ENCODE measurements around the gene PRTG. TPM values are rescaled to one million over a fixed set of nuclear protein-coding genes. Genes with fewer than 3 reads are reported as not detected.

Gene PRTG, protein sequence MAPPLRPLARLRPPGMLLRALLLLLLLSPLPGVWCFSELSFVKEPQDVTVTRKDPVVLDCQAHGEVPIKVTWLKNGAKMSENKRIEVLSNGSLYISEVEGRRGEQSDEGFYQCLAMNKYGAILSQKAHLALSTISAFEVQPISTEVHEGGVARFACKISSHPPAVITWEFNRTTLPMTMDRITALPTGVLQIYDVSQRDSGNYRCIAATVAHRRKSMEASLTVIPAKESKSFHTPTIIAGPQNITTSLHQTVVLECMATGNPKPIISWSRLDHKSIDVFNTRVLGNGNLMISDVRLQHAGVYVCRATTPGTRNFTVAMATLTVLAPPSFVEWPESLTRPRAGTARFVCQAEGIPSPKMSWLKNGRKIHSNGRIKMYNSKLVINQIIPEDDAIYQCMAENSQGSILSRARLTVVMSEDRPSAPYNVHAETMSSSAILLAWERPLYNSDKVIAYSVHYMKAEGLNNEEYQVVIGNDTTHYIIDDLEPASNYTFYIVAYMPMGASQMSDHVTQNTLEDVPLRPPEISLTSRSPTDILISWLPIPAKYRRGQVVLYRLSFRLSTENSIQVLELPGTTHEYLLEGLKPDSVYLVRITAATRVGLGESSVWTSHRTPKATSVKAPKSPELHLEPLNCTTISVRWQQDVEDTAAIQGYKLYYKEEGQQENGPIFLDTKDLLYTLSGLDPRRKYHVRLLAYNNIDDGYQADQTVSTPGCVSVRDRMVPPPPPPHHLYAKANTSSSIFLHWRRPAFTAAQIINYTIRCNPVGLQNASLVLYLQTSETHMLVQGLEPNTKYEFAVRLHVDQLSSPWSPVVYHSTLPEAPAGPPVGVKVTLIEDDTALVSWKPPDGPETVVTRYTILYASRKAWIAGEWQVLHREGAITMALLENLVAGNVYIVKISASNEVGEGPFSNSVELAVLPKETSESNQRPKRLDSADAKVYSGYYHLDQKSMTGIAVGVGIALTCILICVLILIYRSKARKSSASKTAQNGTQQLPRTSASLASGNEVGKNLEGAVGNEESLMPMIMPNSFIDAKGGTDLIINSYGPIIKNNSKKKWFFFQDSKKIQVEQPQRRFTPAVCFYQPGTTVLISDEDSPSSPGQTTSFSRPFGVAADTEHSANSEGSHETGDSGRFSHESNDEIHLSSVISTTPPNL
- total RNA-seq = 1 to 10 TPM in 5 of 10 donors, under 1 TPM in 5; 0.46 to 1.9 (median 1.1) TPM
- polyA plus RNA-seq = under 1 TPM; 0.29 to 0.66 TPM
- long read RNA-seq, donor 1 = 0 reads
- long read RNA-seq, donor 2 = 0 reads
- long read RNA-seq, donor 3 = 0 reads

DNA sequence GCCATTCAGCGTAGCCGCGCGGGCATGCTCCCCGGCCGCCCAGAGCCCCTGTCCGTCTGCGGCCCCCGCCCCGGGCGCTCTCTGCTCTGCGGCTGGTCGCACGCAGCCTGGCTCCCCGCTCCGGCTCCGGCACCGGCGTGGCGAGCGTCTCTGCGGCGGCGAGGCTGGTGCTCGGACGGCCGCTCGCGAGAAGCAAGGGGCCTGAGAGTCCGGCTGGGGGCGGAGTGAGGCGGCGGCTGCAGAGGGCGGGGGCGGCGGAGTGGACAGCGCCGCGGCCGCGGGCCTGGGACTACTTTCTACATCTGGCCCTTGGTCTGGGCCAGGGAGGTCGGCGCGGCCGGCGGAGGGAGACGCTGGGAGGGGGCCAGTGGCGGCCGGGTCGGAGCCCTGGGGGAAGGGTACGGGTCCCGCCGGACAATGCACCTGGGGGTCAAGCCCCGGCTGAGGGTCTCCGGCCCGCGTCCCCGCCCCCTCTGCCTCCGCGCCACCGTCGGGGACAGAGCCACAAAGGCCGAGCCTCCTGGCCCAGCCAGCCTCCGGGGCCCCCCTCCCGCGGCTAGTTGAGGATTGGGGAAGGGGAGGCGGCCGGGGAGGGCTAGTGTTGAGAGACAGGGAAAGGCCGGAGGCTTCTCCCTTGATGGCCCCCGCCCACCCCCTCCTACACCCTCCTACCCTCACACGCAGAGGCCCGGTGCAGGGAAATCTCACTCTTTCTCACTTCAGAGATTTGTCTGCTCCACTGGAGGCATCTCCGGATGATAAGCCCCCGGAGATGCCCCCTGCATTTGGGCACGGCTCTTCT is at the start of gene PRTG:
TSS of gene PRTG (minus strand) at position 226 of the 802 bp plus-strand sequence. CDS start at position 5, 221 bp downstream.
- Histone ChIP-seq H3K36me3 (no peaks in the 10 kb centered on the region), H3K27me3 (peaks cover 0 to 72% (median 10%) of the 10 kb centered on the region in 7 donors), H3K9me3 (no peaks in the 10 kb centered on the region), H3K4me1 (peaks cover 0 to 33% (median 14%) of the 10 kb centered on the region in 9 donors), H3K27ac (peak within 1 kb of the TSS in 9 of 10 donors; percentile 58 to 87 (median 77)), H3K4me3 (peak within 1 kb of the TSS; percentile 63 to 91 (median 78))
- DNase-seq (peak; percentile 77 to 80), ATAC-seq (peak; percentile 95 to 97 (median 96))
- TF ChIP-seq, protein P1, sequence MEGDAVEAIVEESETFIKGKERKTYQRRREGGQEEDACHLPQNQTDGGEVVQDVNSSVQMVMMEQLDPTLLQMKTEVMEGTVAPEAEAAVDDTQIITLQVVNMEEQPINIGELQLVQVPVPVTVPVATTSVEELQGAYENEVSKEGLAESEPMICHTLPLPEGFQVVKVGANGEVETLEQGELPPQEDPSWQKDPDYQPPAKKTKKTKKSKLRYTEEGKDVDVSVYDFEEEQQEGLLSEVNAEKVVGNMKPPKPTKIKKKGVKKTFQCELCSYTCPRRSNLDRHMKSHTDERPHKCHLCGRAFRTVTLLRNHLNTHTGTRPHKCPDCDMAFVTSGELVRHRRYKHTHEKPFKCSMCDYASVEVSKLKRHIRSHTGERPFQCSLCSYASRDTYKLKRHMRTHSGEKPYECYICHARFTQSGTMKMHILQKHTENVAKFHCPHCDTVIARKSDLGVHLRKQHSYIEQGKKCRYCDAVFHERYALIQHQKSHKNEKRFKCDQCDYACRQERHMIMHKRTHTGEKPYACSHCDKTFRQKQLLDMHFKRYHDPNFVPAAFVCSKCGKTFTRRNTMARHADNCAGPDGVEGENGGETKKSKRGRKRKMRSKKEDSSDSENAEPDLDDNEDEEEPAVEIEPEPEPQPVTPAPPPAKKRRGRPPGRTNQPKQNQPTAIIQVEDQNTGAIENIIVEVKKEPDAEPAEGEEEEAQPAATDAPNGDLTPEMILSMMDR (IDR thresholded peaks at IDR 0.05) = no peak
- 0 to 1% methylated on average over 70 to 75 of the region's 75 CpGs for WGBS, 2 donors
- intact Hi-C loops (cut with DNase I) = loop anchor here in 1 of 10 donors (10.0 kb wide), 1 partner anchor 68 kb away; no protein-coding TSS in a partner anchor

- DNase-seq (no peak), ATAC-seq (no peak)
- Histone ChIP-seq H3K4me1 (no peaks in the 10 kb centered on the region), H3K9me3 (peaks cover 0 to 9% (median 0%) of the 10 kb centered on the region in 11 donors), H3K27me3 (peaks cover 0 to 7% (median 0%) of the 10 kb centered on the region in 7 donors), H3K27ac (no peak overlapping the region), H3K4me3 (no peak overlapping the region), H3K36me3 (no peaks in the 10 kb centered on the region)
- TF ChIP-seq, protein P1 (IDR thresholded peaks at IDR 0.05) = no peak
- WGBS, 2 donors = 82 to 87% methylated on average over 3 of the region's 3 CpGs
- intact Hi-C loops (cut with DNase I) = no loop called here
These were observed 48.8 kb upstream of the PRTG start for GRCh38 chr15:55791551-55792400.

- no peaks in the 10 kb centered on the region for H3K36me3 ChIP-seq
- TF ChIP-seq, protein P1 (IDR thresholded peaks at IDR 0.05) = peak in 7 of 9 donors; percentile 39 to 63 (median 55)
- DNase-seq (peak; percentile 24 to 38), ATAC-seq (no peak)
- H3K27ac ChIP-seq = no peak overlapping the region
- H3K4me1 ChIP-seq = no peaks in the 10 kb centered on the region
- intact Hi-C loops (cut with DNase I) = loop anchor here in 2 of 10 donors (1.0 to 10.0 kb wide), 2 partner anchors 46 to 57 kb away; no protein-coding TSS in a partner anchor
- H3K4me3 ChIP-seq = no peak overlapping the region
- 82 to 88% methylated on average over 8 of the region's 8 CpGs for WGBS, 2 donors
- no peaks in the 10 kb centered on the region for H3K27me3 ChIP-seq
- peaks cover 0 to 8% (median 0%) of the 10 kb centered on the region in 11 donors for H3K9me3 ChIP-seq
These were observed 46.2 kb upstream of the PRTG start for GRCh38 chr15:55789066-55789660.
